ENCODE results near the gene ELAPOR1. TPM values are rescaled to one million over a fixed set of nuclear protein-coding genes. Genes with fewer than 3 reads are reported as not detected.

ELAPOR1 gene
- 1 to 10 TPM; 2.3 to 2.4 TPM for total RNA-seq

GRCh38 chr1:109113590-109114341 is at the start of gene ELAPOR1:
Gene ELAPOR1 (plus strand): TSS chr1:109114115. CDS start chr1:109114184, 69 bp downstream.

GRCh38 chr1:109075531-109076490 is 38.1 kb upstream of the ELAPOR1 start, which contains the start of gene TAF13:
Gene TAF13 (minus strand): TSS chr1:109076003. CDS start chr1:109075947, 56 bp downstream.

GRCh38 chr1:109090196-109091077 is 23.5 kb upstream of the ELAPOR1 start, which contains the start of gene TMEM167B:
Gene TMEM167B (plus strand): TSS chr1:109090764. CDS start chr1:109090873, 109 bp downstream.

Other genes starting within 250 kb of the ELAPOR1 start
- 10 to 100 TPM; 27.0 to 32.3 TPM for gene GPSM2, start 237.1 kb upstream of the ELAPOR1 start, total RNA-seq
- gene CLCC1, start 150.6 kb upstream of the ELAPOR1 start, total RNA-seq: 10 to 100 TPM; 15.3 to 16.9 TPM
- 1 to 10 TPM; 9.2 to 9.7 TPM for gene WDR47, start 72.0 kb upstream of the ELAPOR1 start, total RNA-seq
- 10 to 100 TPM; 19.4 to 21.4 TPM for gene TAF13, start 38.1 kb upstream of the ELAPOR1 start, total RNA-seq
- gene TMEM167B, start 23.4 kb upstream of the ELAPOR1 start, total RNA-seq: 10 to 100 TPM; 27.2 to 28.4 TPM
- gene SARS1, start 99.8 kb downstream of the ELAPOR1 start, total RNA-seq: 100 to 1,000 TPM; 148 to 155 TPM
- 1 to 10 TPM; 5.0 to 5.7 TPM for gene CELSR2, start 135.4 kb downstream of the ELAPOR1 start, total RNA-seq
- 10 to 100 TPM; 21.9 to 24.7 TPM for gene PSRC1, start 169.0 kb downstream of the ELAPOR1 start, total RNA-seq
- gene MYBPHL, start 192.9 kb downstream of the ELAPOR1 start, total RNA-seq: not detected

Measured in activated naive CD4-positive, alpha-beta T cell treated with anti-CD3 and anti-CD28 coated beads, Interleukin-2, amount 10 ng/mL, durations not matched to agents 5 hours and 36 hours (primary cell).